Measurements from ENCODE around the gene GTF3C1. TPM values are rescaled to one million over a fixed set of nuclear protein-coding genes. Genes with fewer than 3 reads are reported as not detected.

Gene GTF3C1
- total and polyA plus RNA-seq, 2 of the 13 experiments (the other 11 are each of a cell fraction or from before 2014, with no cell fraction given), result 29.2 to 72.7 TPM

DNA sequence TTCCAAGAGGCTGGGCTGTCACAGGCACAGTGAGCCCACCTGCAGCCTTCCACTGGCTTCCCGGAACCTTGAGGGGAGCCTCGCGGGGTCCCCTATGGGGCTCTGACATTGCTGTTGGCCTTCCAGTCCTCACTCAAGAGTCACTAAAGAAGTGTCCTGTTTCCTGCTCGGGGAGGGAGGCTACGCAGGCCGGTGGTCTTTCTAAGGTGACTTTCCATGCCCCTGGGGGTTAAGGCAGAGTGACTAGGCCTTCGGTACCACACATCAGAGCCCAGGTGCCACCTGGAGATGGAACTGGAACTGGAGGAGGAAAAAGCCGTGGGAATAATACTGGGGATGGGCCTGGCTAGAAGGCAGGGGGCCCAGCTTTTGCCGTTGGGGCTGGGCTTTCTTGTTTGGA is 75.7 kb downstream of the GTF3C1 start:
- FAIRE-seq (no peak), ATAC-seq (no peak), DNase-seq (ENCODE audit: low spot score) (no peak)
- Histone ChIP-seq H3K27ac (ENCODE audit: extremely low read length, insufficient read depth, low read length) (no peak overlapping the region), H3K27me3 (ENCODE audit: control insufficient read depth in 1 of 2, insufficient read depth in 2 of 2, low read length in 2 of 2) (no peaks in the 10 kb centered on the region), H2AFZ (ENCODE audit: low read length) (no peak overlapping the region), H3K4me2 (ENCODE audit: low read depth, low read length) (no peak overlapping the region), H3K9me3 (ENCODE audit: low read length) (no peaks in the 10 kb centered on the region), H3K36me3 (replicated peaks in 1 of 2; ENCODE audit: control insufficient read depth in 1 of 2, insufficient read depth in 2 of 2, low read length in 2 of 2) (peaks cover 59 to 91% of the 10 kb centered on the region in 2 experiments), H3K4me1 (ENCODE audit: insufficient read depth, low read length) (peaks cover 36% of the 10 kb centered on the region), H3K79me2 (ENCODE audit: insufficient read depth, low read length) (no peaks in the 10 kb centered on the region), H3K4me3 (replicated peaks in 1 of 3; ENCODE audit: insufficient read depth in 1 of 3, low read depth in 2 of 3, low read length in 3 of 3) (no peak overlapping the region), H3K9ac (ENCODE audit: insufficient read depth, low read depth, low read length) (no peak overlapping the region), H4K20me1 (ENCODE audit: insufficient read depth, low read length) (no peaks in the 10 kb centered on the region)
- in situ Hi-C loops (cut with HindIII; ENCODE audit: extremely low pct_ligation_motif_present, low pct_unique_long_range_greater_than_20kb) (no loop called here), intact Hi-C loops (cut with micrococcal nuclease; ENCODE audit: unreplicated experiment) (no loop called here)
- no peak for TF ChIP-seq ZSCAN22 (CRISPR knock-in tag; IDR thresholded peaks at IDR 0.05)
- TF ChIP-seq CREM (IDR thresholded peaks at IDR 0.05), result no peak
- no peak for TF ChIP-seq CREM (CRISPR knock-in tag; IDR thresholded peaks at IDR 0.05)
- no peak for TF ChIP-seq ZNF850 (CRISPR knock-in tag; conservative IDR thresholded peaks at IDR 0.05)
- no peak for TF ChIP-seq HDAC6 (IDR thresholded peaks at IDR 0.05; ENCODE audit: low read depth, low read length)
- no peak for TF ChIP-seq FOXA3 (CRISPR knock-in tag; IDR thresholded peaks at IDR 0.05)
- TF ChIP-seq, protein P1, sequence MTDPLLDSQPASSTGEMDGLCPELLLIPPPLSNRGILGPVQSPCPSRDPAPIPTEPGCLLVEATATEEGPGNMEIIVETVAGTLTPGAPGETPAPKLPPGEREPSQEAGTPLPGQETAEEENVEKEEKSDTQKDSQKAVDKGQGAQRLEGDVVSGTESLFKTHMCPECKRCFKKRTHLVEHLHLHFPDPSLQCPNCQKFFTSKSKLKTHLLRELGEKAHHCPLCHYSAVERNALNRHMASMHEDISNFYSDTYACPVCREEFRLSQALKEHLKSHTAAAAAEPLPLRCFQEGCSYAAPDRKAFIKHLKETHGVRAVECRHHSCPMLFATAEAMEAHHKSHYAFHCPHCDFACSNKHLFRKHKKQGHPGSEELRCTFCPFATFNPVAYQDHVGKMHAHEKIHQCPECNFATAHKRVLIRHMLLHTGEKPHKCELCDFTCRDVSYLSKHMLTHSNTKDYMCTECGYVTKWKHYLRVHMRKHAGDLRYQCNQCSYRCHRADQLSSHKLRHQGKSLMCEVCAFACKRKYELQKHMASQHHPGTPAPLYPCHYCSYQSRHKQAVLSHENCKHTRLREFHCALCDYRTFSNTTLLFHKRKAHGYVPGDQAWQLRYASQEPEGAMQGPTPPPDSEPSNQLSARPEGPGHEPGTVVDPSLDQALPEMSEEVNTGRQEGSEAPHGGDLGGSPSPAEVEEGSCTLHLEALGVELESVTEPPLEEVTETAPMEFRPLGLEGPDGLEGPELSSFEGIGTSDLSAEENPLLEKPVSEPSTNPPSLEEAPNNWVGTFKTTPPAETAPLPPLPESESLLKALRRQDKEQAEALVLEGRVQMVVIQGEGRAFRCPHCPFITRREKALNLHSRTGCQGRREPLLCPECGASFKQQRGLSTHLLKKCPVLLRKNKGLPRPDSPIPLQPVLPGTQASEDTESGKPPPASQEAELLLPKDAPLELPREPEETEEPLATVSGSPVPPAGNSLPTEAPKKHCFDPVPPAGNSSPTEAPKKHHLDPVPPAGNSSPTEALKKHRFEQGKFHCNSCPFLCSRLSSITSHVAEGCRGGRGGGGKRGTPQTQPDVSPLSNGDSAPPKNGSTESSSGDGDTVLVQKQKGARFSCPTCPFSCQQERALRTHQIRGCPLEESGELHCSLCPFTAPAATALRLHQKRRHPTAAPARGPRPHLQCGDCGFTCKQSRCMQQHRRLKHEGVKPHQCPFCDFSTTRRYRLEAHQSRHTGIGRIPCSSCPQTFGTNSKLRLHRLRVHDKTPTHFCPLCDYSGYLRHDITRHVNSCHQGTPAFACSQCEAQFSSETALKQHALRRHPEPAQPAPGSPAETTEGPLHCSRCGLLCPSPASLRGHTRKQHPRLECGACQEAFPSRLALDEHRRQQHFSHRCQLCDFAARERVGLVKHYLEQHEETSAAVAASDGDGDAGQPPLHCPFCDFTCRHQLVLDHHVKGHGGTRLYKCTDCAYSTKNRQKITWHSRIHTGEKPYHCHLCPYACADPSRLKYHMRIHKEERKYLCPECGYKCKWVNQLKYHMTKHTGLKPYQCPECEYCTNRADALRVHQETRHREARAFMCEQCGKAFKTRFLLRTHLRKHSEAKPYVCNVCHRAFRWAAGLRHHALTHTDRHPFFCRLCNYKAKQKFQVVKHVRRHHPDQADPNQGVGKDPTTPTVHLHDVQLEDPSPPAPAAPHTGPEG (CRISPR knock-in tag; IDR thresholded peaks at IDR 0.05), result no peak
- TF ChIP-seq RORA (CRISPR knock-in tag; IDR thresholded peaks at IDR 0.05), result no peak
- no peak for TF ChIP-seq RBFOX2 (IDR thresholded peaks at IDR 0.05; ENCODE audit: low read depth, low read length)
- no peak for TF ChIP-seq PHF5A (CRISPR knock-in tag; IDR thresholded peaks at IDR 0.05; ENCODE audit: low read depth, unreplicated experiment)
- TF ChIP-seq HOXD1 (CRISPR knock-in tag; IDR thresholded peaks at IDR 0.05), result no peak
- ChIA-PET CTCF (ENCODE audit: low intra/inter-chr PET ratio, low total read pairs) (no interaction called here), POLR2A (no interaction called here)
- WGBS (ENCODE audit: low lambda C conversion rate), result over 99% methylated on average over 9 of the region's 9 CpGs
- no TSS peak for BruUV-seq (replicated peaks)

Data from HepG2 (cell line).